ENCODE results near the gene RASSF6.
"Not testable (repeated sequence)": the region's sequence is repeated elsewhere in the genome, so short reads cannot be mapped to it uniquely, and the experiment has no call there.

RASSF6 gene

GRCh38 chr4:73575660-73576059 lies 44.6 kb downstream of the RASSF6 start:
- DNase-seq = no peak

GRCh38 chr4:73573794-73574528 lies 46.3 kb downstream of the RASSF6 start:
- DNase-seq = peak in 1 of 5 donors; percentile 16

- not testable (repeated sequence) for DNase-seq
Measured at GRCh38 chr4:73550865-73551264, 69.4 kb downstream of the RASSF6 start.

GRCh38 chr4:73544620-73545019 lies 75.6 kb downstream of the RASSF6 start:
- no peak for DNase-seq

GRCh38 chr4:73541251-73541650 lies 79.0 kb downstream of the RASSF6 start:
- no peak for DNase-seq

- DNase-seq = no peak
Measured at GRCh38 chr4:73540826-73541225, 79.4 kb downstream of the RASSF6 start.

GRCh38 chr4:73539386-73539785 lies 80.8 kb downstream of the RASSF6 start:
- DNase-seq = no peak

GRCh38 chr4:73538162-73538561 lies 82.1 kb downstream of the RASSF6 start:
- DNase-seq = no peak

- no peak for DNase-seq
Measured at GRCh38 chr4:73533515-73534422, 86.5 kb downstream of the RASSF6 start.

- DNase-seq = no peak
Measured at GRCh38 chr4:73528171-73528570, 92.1 kb downstream of the RASSF6 start.

GRCh38 chr4:73527196-73527595 lies 93.0 kb downstream of the RASSF6 start:
- no peak for DNase-seq

- DNase-seq = no peak
Measured at GRCh38 chr4:73525611-73526010, 94.6 kb downstream of the RASSF6 start.

- no peak for DNase-seq
Measured at GRCh38 chr4:73523126-73523525, 97.1 kb downstream of the RASSF6 start.
